GM12878 (cell line): ENCODE measurements around the gene BRME1. TPM values are rescaled to one million over a fixed set of nuclear protein-coding genes. Genes with fewer than 3 reads are reported as not detected.

Source experiments
- ATAC-seq: fragments of 200-7000 bp; cut with Tn5 transposase; 3 replicates; pipeline ENCODE4 v1.9.1; 2020; ENCODE audit warnings: mild to moderate bottlenecking, moderate library complexity
- BruUV-seq: library from RNA; stranded (reverse); fragments of 400-500 nt; replicated peaks from 2 replicates; lab custom pipeline; 2021; lab: Mats Ljungman, UMichigan
- CTCF ChIA-PET: fragments of 300-600 bp; sonication (Branson Sonifier 250); formaldehyde crosslinking; extraction: SDS; loops from one replicate; lab custom pipeline; 2021; ENCODE audit warnings: inconsistent platforms; lab: Yijun Ruan, JAX
- POLR2A ChIA-PET: fragments of 350-600 bp; formaldehyde crosslinking; extraction: SDS; loops from one replicate; lab custom pipeline; 2021; ENCODE audit warnings: inconsistent platforms; lab: Charles Lee
- RAD21 ChIA-PET: fragments of 300-600 bp; sonication (Branson Sonifier 250); formaldehyde crosslinking; loops from one replicate; lab custom pipeline; 2023; ENCODE audit warnings: antibody characterized with exemption; ENCODE audit not compliant: unreplicated experiment; lab: Charles Lee
- SMC1A ChIA-PET: fragments of 300-600 bp; sonication (Branson Sonifier 250); formaldehyde crosslinking; loops from one replicate; lab custom pipeline; 2023; ENCODE audit not compliant: unreplicated experiment, uncharacterized antibody; lab: Charles Lee
- DNase-seq: peaks from one replicate; pipeline ENCODE4 v3.0.0-alpha.2; 2011; ENCODE audit warnings: low read depth, low spot score
- FAIRE-seq: peaks from 3 replicates; lab custom pipeline; 2011; peaks lifted over from hg19 to GRCh38; lab: Jason Lieb, UNC
- H2AFZ ChIP-seq: 2 replicates; pipeline ENCODE4 v1.6.0; 2011; ENCODE audit warnings: low read depth, low read length, control low read depth; ENCODE audit not compliant: control insufficient read depth
- H3K27ac ChIP-seq: 2 replicates; pipeline ENCODE4 v1.5.1; 2011; ENCODE audit warnings: control low read depth; ENCODE audit not compliant: control insufficient read depth, insufficient read depth
- H3K27me3 ChIP-seq, 2 experiments: replicated peaks in 1 of 2; 2 replicates each; pipeline versions ENCODE4 v1.6.0 to v1.6.1; 2011; ENCODE audit warnings: low read length in 1 of 2; ENCODE audit not compliant: control insufficient read depth in 2 of 2, insufficient read depth in 2 of 2
- H3K36me3 ChIP-seq, 2 experiments: 2 replicates each; pipeline ENCODE4 v1.5.1; 2011; ENCODE audit warnings: low read length in 1 of 2; ENCODE audit not compliant: control insufficient read depth in 2 of 2, insufficient read depth in 2 of 2
- H3K4me1 ChIP-seq: 2 replicates; pipeline ENCODE4 v1.6.1; 2011; ENCODE audit warnings: mild to moderate bottlenecking, low read length, moderate library complexity, mixed read lengths; ENCODE audit not compliant: control insufficient read depth, insufficient read depth
- H3K4me2 ChIP-seq: 2 replicates; pipeline ENCODE4 v1.6.0; 2011; ENCODE audit warnings: control low read depth; ENCODE audit not compliant: control insufficient read depth, insufficient read depth
- H3K4me3 ChIP-seq: fragments of 200-600 bp; sonication (generic); 2 replicates; pipeline ENCODE4 v1.5.1; 2016
- H3K79me2 ChIP-seq: 2 replicates; pipeline ENCODE4 v1.6.0; 2011; ENCODE audit warnings: low read length; ENCODE audit not compliant: control insufficient read depth, insufficient read depth
- H3K9ac ChIP-seq: 2 replicates; pipeline ENCODE4 v1.8.0; 2011; ENCODE audit warnings: low read length, control low read depth, mixed read lengths; ENCODE audit not compliant: control insufficient read depth, insufficient read depth
- H3K9me3 ChIP-seq: replicated peaks from 3 replicates; pipeline ENCODE4 v1.5.1; 2011; ENCODE audit warnings: mild to moderate bottlenecking, low read length; ENCODE audit not compliant: control insufficient read depth, insufficient read depth
- H4K20me1 ChIP-seq: 2 replicates; pipeline ENCODE4 v1.6.0; 2011; ENCODE audit not compliant: control insufficient read depth, insufficient read depth
- EGR1 ChIP-seq, 2 experiments: IDR thresholded peaks; 1 replicate in 1 of 2; 2 replicates in 1 of 2; pipeline ENCODE4 v1.6.1; 2011 to 2012; ENCODE audit warnings: low read depth in 2 of 2, low read length in 2 of 2, borderline replicate concordance in 1 of 2, mild to moderate bottlenecking in 1 of 2, moderate library complexity in 1 of 2
- ETV6 ChIP-seq, 2 experiments: fragments of 450-650 bp in 1 of 2; IDR thresholded peaks in 1 of 2; conservative IDR thresholded peaks in 1 of 2; 2 replicates each; pipeline ENCODE4 v1.6.1; 2014; ENCODE audit warnings: antibody characterized with exemption in 1 of 2, borderline replicate concordance in 1 of 2, low read depth in 1 of 2, mild to moderate bottlenecking in 1 of 2, moderate library complexity in 1 of 2
- KAT2A ChIP-seq: conservative IDR thresholded peaks from 2 replicates; pipeline ENCODE4 v1.6.1; 2011; ENCODE audit warnings: low read depth, low read length; ENCODE audit not compliant: control insufficient read depth
- KDM1A ChIP-seq: fragments of 200-600 bp; sonication (generic); IDR thresholded peaks from 2 replicates; pipeline ENCODE4 v1.6.1; 2016; ENCODE audit warnings: borderline replicate concordance
- MTA3 ChIP-seq: IDR thresholded peaks from 2 replicates; pipeline ENCODE4 v1.6.1; 2012; ENCODE audit warnings: low read length, inconsistent platforms, borderline replicate concordance
- NBN ChIP-seq: fragments of 450-650 bp; IDR thresholded peaks from 2 replicates; pipeline ENCODE4 v1.6.1; 2016
- POLR2A ChIP-seq: IDR thresholded peaks from 2 replicates; pipeline ENCODE4 v1.6.1; 2011; ENCODE audit warnings: low read depth, mild to moderate bottlenecking, low read length
- POLR2AphosphoS2 ChIP-seq: IDR thresholded peaks from 2 replicates; pipeline ENCODE4 v1.6.1; 2011; ENCODE audit warnings: low read depth, mild to moderate bottlenecking, low read length, improper control_type of control experiment, moderate library complexity
- STAT1 ChIP-seq: fragments of 450-650 bp; conservative IDR thresholded peaks from 2 replicates; pipeline ENCODE4 v1.6.1; 2014; ENCODE audit warnings: antibody characterized with exemption, mild to moderate bottlenecking
- TAF1 ChIP-seq: IDR thresholded peaks from 2 replicates; pipeline ENCODE4 v1.6.1; 2011; ENCODE audit warnings: mild to moderate bottlenecking, low read depth, low read length, borderline replicate concordance
- ZBTB40 ChIP-seq: fragments of 450-650 bp; IDR thresholded peaks from 2 replicates; pipeline ENCODE4 v1.6.1; 2016; ENCODE audit warnings: mild to moderate bottlenecking, moderate library complexity, borderline replicate concordance
- ZNF384 ChIP-seq: IDR thresholded peaks from 2 replicates; pipeline ENCODE4 v1.6.1; 2012; ENCODE audit warnings: low read depth, mild to moderate bottlenecking, low read length, improper control_type of control experiment, borderline replicate concordance
- WGBS: methylation state at CpG from one replicate; pipeline ENCODE4 v1.1.6; 2016; ENCODE audit warnings: low lambda C conversion rate; ENCODE audit not compliant: insufficient replicate concordance, insufficient coverage; ENCODE audit errors: missing lambda C conversion rate; 5-methylcytosine and 5-hydroxymethylcytosine counted together
- in situ Hi-C: fragments of 300-500 bp; cut with MboI; formaldehyde crosslinking; loops from 9 replicates; pipeline ENCODE4 v1.14.3; 2018; ENCODE audit warnings: mixed read lengths
- intact Hi-C: fragments of 100-400 bp; cut with micrococcal nuclease; formaldehyde crosslinking; loops from one replicate; pipeline ENCODE4 v1.14.2; 2022; ENCODE audit not compliant: unreplicated experiment
- polyA plus RNA-seq, 11 experiments: library from polyadenylated mRNA; depleted of rRNA in 4 of 11; unstranded in 6 of 11; stranded (reverse) in 5 of 11; fragments of >200 nt; fragmentation: Nextera tagmentation in 4 of 11; fragmentation: Illumina TruSeq in 1 of 11; extraction: Ambion mirVana in 4 of 11; extraction: Trizol in 1 of 11; gene quantifications; 1 replicate in 1 of 11; 2 replicates in 10 of 11; pipeline versions ENCODE4 v1.2.1 to v1.2.3, GENCODE V29; 2011 to 2016; ENCODE audit warnings: inconsistent platforms in 2 of 11, missing spikeins in 2 of 11, low read depth in 1 of 11
- total RNA-seq, 4 experiments: library from RNA; depleted of rRNA in 3 of 4; stranded (reverse); fragments of >200 nt in 3 of 4; fragmentation: Illumina TruSeq in 1 of 4; extraction: Trizol in 1 of 4; gene quantifications; 2 replicates each; pipeline versions ENCODE4 v1.2.1 to v1.2.3, GENCODE V29; 2013 to 2021

BRME1 gene
- total and polyA plus RNA-seq, 10 of the 15 experiments (the other 5 are each of a cell fraction or from before 2014, with no cell fraction given) = 0.07 to 2.2 (median 1.1) TPM; not detected in 1

GRCh38 chr19:13835791-13836723, 69.9 kb downstream of the BRME1 start:
- H3K9ac ChIP-seq = no peak overlapping the region; the same call in 1 of the 2 replicates
- peaks cover 45% of the 10 kb centered on the region for H3K4me1 ChIP-seq
- DNase-seq (no peak), ATAC-seq (no peak)
- no peak overlapping the region; the same call in none of the 2 replicates for H3K4me2 ChIP-seq
- H3K79me2 ChIP-seq = peaks cover 37% of the 10 kb centered on the region
- H3K9me3 ChIP-seq = no peaks in the 10 kb centered on the region
- no TSS peak for BruUV-seq
- H3K4me3 ChIP-seq = 0 out of 2 replicates have a peak overlapping the region, but pooled peaks have one; percentile 51
- H2AFZ ChIP-seq = no peak overlapping the region
- intact Hi-C loops = loop anchor here (5.0 kb wide), 1 partner anchor 39 kb away; the partner anchor contains the start of gene ZSWIM4
- H4K20me1 ChIP-seq = no peaks in the 10 kb centered on the region
- H3K36me3 ChIP-seq = peaks cover 0 to 3% of the 10 kb centered on the region in 2 experiments; a peak in 1 of 4 replicates
- SMC1A ChIA-PET = interaction anchor here (0.8 to 3.0 kb wide), 6 partner anchors 10 to 61 kb away, joined by 3 to 25 read pairs (median 4); partner anchors contain the start of genes C19orf53 and ZSWIM4
- no peaks in the 10 kb centered on the region for H3K27me3 ChIP-seq
- RAD21 ChIA-PET = interaction anchor here (0.9 to 2.3 kb wide), 5 partner anchors 11 to 51 kb away, joined by 3 to 29 read pairs (median 6); no protein-coding TSS in a partner anchor
- CTCF ChIA-PET = interaction anchor here (0.6 to 7.1 kb wide), 11 partner anchors 9 to 228 kb away, joined by 3 to 51 read pairs (median 4); partner anchors contain the start of gene ZSWIM4
- POLR2A ChIA-PET = interaction anchor here (0.9 to 7.5 kb wide), 8 partner anchors 11 to 88 kb away, joined by 3 to 85 read pairs (median 3); partner anchors contain the start of gene ZSWIM4
- 18% methylated on average over 21 of the region's 21 CpGs for WGBS
- no peak for TF ChIP-seq KDM1A
- no peak for TF ChIP-seq POLR2A
- peak; percentile 8; the same call in 1 of the 2 replicates for TF ChIP-seq POLR2AphosphoS2
- no peak for TF ChIP-seq ZNF384
- TF ChIP-seq ZBTB40 = no peak
- no peak for TF ChIP-seq TAF1
- TF ChIP-seq EGR1 (IDR thresholded peaks at IDR 0.05; ENCODE audit: borderline replicate concordance in 1 of 2, low read depth in 2 of 2, low read length in 2 of 2) = no peak
- no peak for TF ChIP-seq NBN
- no peak for TF ChIP-seq KAT2A
- TF ChIP-seq STAT1 = no peak
- TF ChIP-seq ETV6 (conservative IDR thresholded peaks at IDR 0.05 in 1 of 2, IDR thresholded peaks at IDR 0.05 in 1 of 2; ENCODE audit: borderline replicate concordance in 1 of 2, low read depth in 1 of 2) = 0 out of 4 replicates have a peak, but pooled peaks of 1 of the 2 experiments have one; percentile 43
- TF ChIP-seq MTA3 = no peak
- TF ChIP-seq, all 136 proteins: peak for 2
- no peak for FAIRE-seq
- in situ Hi-C loops = no loop called here
- H3K27ac ChIP-seq = peak overlapping the region; percentile 72
